GM20000 (cell line): Measurements from ENCODE around the gene CCDC57.
A peak's percentile ranks its signal among the peaks of the same experiment; 100 is the strongest.

Experiments used
- DNase-seq: peaks from one replicate; pipeline ENCODE4 v3.0.0; 2012; ENCODE audit warnings: low spot score
- CTCF ChIP-seq: IDR thresholded peaks from 2 replicates; pipeline ENCODE4 v1.5.1; 2012; ENCODE audit warnings: mild to moderate bottlenecking, control low read depth; ENCODE audit errors: extremely low read depth, missing control alignments

Gene CCDC57

DNA sequence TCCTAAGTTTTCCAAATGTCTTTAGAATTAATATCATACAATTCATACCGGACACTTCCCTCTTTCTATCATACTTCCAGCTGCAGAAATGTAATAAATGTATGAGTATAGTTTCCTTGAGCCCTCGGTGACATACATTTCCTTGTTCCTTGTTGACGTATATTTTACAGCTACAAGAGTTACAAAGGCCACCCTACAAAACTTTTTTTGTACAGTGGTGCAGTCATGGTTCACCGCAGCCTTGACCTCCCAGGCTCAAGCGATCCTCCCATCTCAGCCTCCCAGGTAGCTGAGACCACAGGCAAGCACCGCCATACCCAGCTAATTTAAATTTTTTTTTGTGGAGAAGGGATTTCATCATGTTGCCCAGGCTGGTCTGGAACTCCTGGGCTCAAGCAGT is 139.8 kb downstream of the CCDC57 start:
- DNase-seq: no peak
- TF ChIP-seq CTCF: no peak

DNA sequence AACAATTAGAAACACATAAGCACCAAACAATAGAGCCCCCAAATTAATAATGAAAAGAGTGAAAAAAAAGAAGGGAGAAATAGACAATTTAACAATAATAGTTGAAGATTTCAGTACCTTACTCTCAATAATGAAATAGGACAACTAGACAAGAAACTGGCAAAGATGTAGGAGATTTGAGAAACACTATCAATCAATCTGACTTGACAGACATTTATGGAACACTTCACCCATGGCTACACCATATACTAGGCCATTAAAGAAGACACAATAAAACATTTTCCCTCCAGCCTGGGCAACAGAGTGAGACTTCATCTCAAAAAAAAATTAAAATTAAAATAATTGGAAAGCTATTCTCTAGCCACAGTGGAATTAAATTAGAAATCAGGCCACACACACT is 142.0 kb downstream of the CCDC57 start:
- no peak for DNase-seq
- TF ChIP-seq CTCF: no peak

- TF ChIP-seq CTCF: no peak
- peak; percentile 97 for DNase-seq
These were observed 146.9 kb downstream of the CCDC57 start, which contains the start of gene DUS1L for GRCh38 chr17:82065638-82066303. TSS of gene DUS1L (minus strand) at chr17:82065804. CDS start at chr17:82065059, 745 bp downstream.

GRCh38 chr17:82065193-82065637 is 147.4 kb downstream of the CCDC57 start:
- DNase-seq: no peak
- TF ChIP-seq CTCF: no peak

DNA sequence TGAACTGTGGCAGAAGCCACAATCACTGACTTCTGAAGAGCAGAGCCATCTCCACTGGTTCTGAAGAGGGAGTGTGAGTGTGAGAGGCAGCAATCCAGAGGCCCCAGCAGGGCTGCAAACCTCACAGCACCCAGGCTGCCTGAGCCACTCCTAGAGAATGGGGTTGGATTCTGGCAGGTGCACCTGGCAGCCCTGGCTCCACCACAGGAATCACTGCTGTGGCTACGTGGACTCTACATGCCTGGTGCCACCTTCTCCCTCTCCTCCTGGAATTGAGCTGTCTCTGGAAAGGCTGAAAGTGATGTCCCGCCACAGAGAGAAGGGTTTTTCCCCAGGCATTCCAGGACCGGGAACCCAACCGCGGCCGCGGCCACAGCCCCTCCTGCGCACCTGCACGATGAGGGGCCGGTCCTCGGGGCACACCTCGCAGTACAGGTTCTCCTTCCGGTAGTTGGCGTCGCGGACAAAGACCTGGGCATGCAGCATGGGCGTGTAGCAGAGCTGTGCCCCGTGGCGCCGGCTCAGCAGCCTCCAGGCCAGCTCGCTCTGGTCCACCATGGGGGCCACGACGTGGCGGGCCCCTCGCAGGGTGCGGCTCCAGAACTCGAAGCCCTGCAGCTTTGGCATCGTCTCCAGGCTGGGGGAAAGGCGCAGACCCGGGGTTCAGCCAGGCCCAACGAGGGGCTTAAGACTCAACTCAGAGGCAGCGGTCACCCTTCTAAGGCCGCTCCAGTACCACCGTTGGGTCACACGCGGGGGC is 148.0 kb downstream of the CCDC57 start:
- no peak for DNase-seq

DNA sequence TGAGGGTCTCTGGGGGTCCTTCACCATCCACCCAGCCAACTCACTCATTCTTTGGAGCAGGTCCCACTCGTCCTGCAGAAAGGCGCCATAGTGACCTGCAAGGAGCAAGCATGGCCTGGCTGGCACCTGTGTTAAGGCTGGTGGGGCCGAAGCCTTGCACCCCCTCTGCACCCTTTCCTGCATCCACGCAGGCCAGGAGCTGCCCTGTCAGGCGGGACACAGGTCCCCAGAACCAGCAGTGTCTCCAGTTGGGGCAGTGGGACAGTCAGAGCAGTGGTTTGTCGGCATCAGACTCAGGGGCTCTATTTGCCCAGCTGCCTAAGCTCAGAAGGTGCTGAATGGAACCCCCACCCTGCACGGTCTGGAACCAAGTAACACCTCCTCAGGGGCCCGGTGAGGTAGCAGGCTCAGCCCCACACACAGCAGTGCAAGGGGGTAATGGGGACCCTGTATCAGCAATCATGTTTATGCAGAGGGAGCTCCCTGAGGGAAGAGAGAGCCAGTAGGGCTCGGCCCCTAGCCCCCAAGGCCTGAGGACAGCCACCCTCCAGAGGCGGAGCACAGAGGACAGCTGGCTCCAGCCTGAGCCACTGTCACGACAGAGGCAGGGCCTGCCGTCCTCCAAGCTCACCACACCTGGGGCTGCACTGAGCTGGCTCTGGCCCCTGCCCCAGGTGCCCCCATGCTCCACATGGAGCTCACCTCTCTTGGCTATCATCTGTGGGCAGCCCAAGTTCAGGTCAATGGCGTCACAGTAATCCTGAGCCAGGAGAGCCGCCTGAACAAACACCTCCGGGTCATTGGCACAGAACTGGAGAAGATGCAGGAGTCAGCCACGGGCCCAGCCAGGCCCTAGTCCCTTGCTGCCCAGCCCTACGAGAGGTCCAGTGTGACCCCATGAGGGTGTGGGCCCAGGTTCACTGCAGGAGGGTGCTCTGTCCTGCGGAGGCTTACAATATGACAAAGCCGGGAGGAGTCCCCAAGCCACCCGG is 148.9 kb downstream of the CCDC57 start:
- no peak for TF ChIP-seq CTCF
- DNase-seq: no peak

More for the DNA sequence above, 148.0 kb downstream of the CCDC57 start:
- no peak for TF ChIP-seq CTCF
